Stimulated activated CD4-positive, alpha-beta T cell treated with anti-CD3 and anti-CD28 coated beads, TNF-alpha, amount 100 ng/mL, for 24 hours (primary cell): ENCODE measurements around the gene STXBP5.

Experiments
- DNase-seq, 3 experiments: peaks; one replicate each; pipeline ENCODE4 v3.0.0-alpha.2; 2020; ENCODE audit warnings: low read depth in 3 of 3

The STXBP5 gene

GRCh38 chr6:147381712-147382111 lies 177.5 kb downstream of the STXBP5 start:
- DNase-seq = no peak

- no peak for DNase-seq
These were observed 178.8 kb downstream of the STXBP5 start for GRCh38 chr6:147382945-147383554.

GRCh38 chr6:147384029-147384428 lies 179.8 kb downstream of the STXBP5 start:
- DNase-seq = no peak

- DNase-seq = no peak
These were observed 180.8 kb downstream of the STXBP5 start for GRCh38 chr6:147384737-147385710.

GRCh38 chr6:147389463-147389862 lies 185.2 kb downstream of the STXBP5 start:
- no peak for DNase-seq

- DNase-seq = no peak
These were observed 186.8 kb downstream of the STXBP5 start for GRCh38 chr6:147390909-147391536.

- DNase-seq = no peak
These were observed 188.9 kb downstream of the STXBP5 start for GRCh38 chr6:147392917-147393625.

GRCh38 chr6:147395158-147395557 lies 190.9 kb downstream of the STXBP5 start:
- no peak for DNase-seq

GRCh38 chr6:147397306-147397705 lies 193.1 kb downstream of the STXBP5 start:
- DNase-seq = no peak

GRCh38 chr6:147400968-147401367 lies 196.8 kb downstream of the STXBP5 start:
- DNase-seq = no peak

GRCh38 chr6:147401779-147402178 lies 197.6 kb downstream of the STXBP5 start:
- DNase-seq = no peak

GRCh38 chr6:147406783-147407182 lies 202.6 kb downstream of the STXBP5 start:
- DNase-seq = no peak

GRCh38 chr6:147407571-147407970 lies 203.4 kb downstream of the STXBP5 start:
- no peak for DNase-seq

- no peak for DNase-seq
These were observed 212.4 kb downstream of the STXBP5 start for GRCh38 chr6:147416622-147417021.

- no peak for DNase-seq
These were observed 213.7 kb downstream of the STXBP5 start for GRCh38 chr6:147417954-147418353.

- no peak for DNase-seq
These were observed 214.3 kb downstream of the STXBP5 start for GRCh38 chr6:147418523-147418922.

- no peak for DNase-seq
These were observed 217.7 kb downstream of the STXBP5 start for GRCh38 chr6:147421903-147422302.

- no peak for DNase-seq
These were observed 218.9 kb downstream of the STXBP5 start for GRCh38 chr6:147423111-147423510.

GRCh38 chr6:147429794-147430193 lies 225.6 kb downstream of the STXBP5 start:
- DNase-seq = no peak

GRCh38 chr6:147430811-147431210 lies 226.6 kb downstream of the STXBP5 start:
- DNase-seq = no peak

GRCh38 chr6:147434076-147434475 lies 229.9 kb downstream of the STXBP5 start:
- DNase-seq = no peak

- DNase-seq = no peak
These were observed 230.3 kb downstream of the STXBP5 start for GRCh38 chr6:147434516-147434915.
